AG09319 (cell line): ENCODE data around the gene MAPKAPK3.

Experiments used
- DNase-seq: peaks from one replicate; pipeline ENCODE4 v3.0.0-alpha.2; 2010; ENCODE audit warnings: low read depth; ENCODE audit errors: extremely low read depth
- CTCF ChIP-seq: IDR thresholded peaks from 2 replicates; pipeline ENCODE4 v1.5.1; 2011; ENCODE audit warnings: low read depth, mild to moderate bottlenecking, inconsistent platforms, low read length, moderate library complexity

MAPKAPK3 gene

DNA sequence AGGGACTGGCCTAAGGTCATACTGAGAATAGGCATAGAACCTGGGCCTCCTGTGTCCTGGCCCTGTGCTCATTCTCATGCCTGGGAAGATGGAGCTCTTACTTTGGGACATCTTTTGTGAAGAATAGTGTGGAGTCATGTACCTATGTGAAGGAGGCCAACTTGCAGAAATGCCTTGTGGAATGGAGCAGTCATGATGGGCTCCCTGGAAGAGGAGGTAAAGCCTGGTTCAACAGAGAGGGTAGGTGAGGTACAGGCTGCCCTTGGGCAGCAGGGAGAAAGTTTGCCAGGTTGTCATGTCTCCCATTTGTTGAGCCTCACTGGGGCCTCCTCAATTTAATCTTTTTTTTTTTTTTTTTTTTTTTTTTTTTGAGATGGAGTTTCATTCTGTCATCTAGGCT is 18.1 kb downstream of the MAPKAPK3 start:
- no peak for TF ChIP-seq CTCF
- no peak for DNase-seq

DNA sequence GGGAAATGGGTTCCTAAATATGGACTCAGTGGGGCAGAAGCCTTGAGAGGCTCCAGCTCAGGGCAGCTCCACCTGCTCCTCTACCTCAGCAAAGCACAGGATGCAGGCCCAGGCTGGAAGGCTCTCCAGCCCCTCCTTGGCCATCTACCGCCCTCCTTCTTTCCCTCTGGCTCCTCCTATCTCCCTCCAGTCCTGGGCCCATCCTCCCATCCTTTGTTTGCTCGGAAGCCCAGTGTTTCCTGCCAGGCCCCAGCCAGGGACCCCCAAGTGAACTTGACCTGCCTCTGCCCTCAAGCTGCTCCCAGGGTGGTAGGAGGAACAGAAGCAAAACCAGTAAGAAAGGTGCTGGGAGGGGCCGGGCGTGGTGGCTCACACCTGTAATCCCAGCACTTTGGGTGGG is 20.1 kb downstream of the MAPKAPK3 start:
- DNase-seq: no peak
- no peak for TF ChIP-seq CTCF

GRCh38 chr3:50637945-50638344 is 21.0 kb downstream of the MAPKAPK3 start:
- no peak for DNase-seq
- no peak for TF ChIP-seq CTCF

- no peak for TF ChIP-seq CTCF
- DNase-seq: no peak
Observed at GRCh38 chr3:50639055-50639494, 22.1 kb downstream of the MAPKAPK3 start.

DNA sequence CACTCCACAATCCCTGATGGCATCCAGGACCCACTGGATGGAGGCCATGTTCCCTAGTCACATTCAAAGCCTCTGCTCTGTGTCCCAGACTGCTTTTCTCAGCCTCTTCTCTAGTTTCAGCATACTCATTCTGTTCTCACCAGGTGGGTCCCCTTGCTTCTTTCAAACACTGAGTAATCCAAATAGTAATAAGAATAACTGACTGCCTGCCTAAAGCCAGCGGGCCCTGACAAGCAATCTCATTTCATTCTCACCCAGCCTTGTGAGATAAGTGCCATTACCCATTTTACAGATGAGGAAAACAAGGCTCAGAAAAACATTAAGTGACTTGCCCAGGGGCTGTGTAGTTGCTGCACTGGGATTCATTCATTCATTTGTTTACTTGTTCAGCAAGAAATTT is 25.4 kb downstream of the MAPKAPK3 start:
- TF ChIP-seq CTCF: no peak
- DNase-seq: no peak

DNA sequence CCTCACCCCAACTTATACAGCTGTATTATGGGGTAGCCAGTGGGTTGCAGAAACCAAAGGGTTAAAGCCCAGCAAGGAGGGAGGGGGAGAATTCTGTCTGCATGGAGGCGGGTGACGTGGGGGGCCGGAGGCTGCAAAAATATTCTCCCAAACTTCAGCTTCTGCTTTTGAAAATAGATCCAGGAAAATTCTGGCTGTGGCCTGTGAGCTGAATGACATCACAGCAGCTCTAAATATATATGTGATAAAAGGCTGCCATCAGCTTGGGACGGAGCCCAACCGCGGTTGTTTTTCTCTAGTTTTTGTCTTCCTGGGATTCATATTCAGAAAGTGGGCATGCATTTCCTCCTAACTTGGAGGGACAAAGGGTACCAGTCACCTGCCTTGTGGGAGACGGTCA is 27.6 kb downstream of the MAPKAPK3 start:
- DNase-seq: no peak
- no peak for TF ChIP-seq CTCF

DNA sequence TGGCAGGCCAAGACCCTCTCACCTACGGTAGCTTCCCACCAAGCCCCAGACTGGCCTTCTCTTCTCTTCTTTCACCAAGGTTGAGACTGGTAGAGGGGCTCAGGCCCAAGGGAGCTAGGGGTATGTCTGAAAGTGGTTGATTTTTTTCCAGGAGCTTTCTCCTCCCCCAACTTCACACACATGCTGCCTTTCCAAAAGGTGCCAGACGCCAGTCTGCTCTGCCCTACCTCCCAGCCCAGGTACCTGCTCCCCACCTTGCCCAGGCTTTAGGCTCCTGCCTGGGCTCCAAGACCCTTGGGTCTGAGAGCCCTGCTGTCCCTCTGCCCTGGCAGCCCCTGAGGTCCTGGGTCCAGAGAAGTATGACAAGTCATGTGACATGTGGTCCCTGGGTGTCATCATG is 28.4 kb downstream of the MAPKAPK3 start:
- no peak for TF ChIP-seq CTCF
- DNase-seq: no peak

DNA sequence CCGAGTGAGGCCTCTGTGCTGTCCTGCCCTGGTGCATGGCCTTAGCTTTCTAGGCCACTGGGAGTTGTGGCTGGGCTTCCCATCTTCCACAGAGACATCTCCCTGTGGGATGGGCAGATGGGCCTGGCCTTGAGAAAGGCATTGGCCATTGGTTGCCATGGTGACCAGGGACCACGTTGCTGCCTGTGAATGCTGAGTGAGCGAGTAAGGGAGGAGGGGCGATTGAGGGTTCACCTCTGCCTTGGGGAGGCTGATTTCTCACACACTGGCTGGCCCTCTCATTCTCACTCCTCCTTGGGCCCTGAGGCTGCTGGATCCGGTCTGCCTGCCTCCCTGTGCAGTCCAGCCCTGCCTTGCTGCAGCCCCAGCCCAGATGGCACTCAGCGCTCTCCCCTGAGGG is 31.4 kb downstream of the MAPKAPK3 start:
- DNase-seq: no peak
- TF ChIP-seq CTCF: no peak
